Motor neuron (in vitro differentiated cells): ENCODE data around the gene TMEM218. TPM values are rescaled to one million over a fixed set of nuclear protein-coding genes. Genes with fewer than 3 reads are reported as not detected.
A peak's percentile ranks its signal among the peaks of the same experiment; 100 is the strongest.
"Not testable (repeated sequence)": the region's sequence is repeated elsewhere in the genome, so short reads cannot be mapped to it uniquely, and the experiment has no call there.

Experiments
- ATAC-seq, 8 experiments: fragments of 200-7000 bp; cut with Tn5 transposase; replicated peaks in 6 of 8; 2 replicates each; pipeline ENCODE4 v1.8.0; 2021; ENCODE audit warnings: mild to moderate bottlenecking in 8 of 8, moderate library complexity in 8 of 8
- H3K27ac ChIP-seq, 2 donors: fragments of 250-450 bp; sonication (Bioruptor Pico); 2 replicates each; pipeline ENCODE4 v1.9.0; 2021; ENCODE audit warnings: antibody characterized with exemption in 2 of 2, mild to moderate bottlenecking in 2 of 2, moderate library complexity in 1 of 2
- H3K4me1 ChIP-seq, 2 donors: fragments of 250-450 bp; sonication (Bioruptor Pico); replicated peaks in 1 of 2; 2 replicates each; pipeline ENCODE4 v1.6.1; 2021; ENCODE audit warnings: antibody characterized with exemption in 2 of 2, mild to moderate bottlenecking in 2 of 2, moderate library complexity in 1 of 2
- H3K4me3 ChIP-seq, 5 donors: fragments of 250-450 bp; sonication (Bioruptor Pico); 2 replicates each; pipeline ENCODE4 v1.9.0; 2021; ENCODE audit warnings: antibody characterized with exemption in 5 of 5, mild to moderate bottlenecking in 5 of 5, moderate library complexity in 4 of 5
- WGBS, 10 experiments: fragments of 450-650 bp; shearing (Covaris generic); methylation state at CpG; one replicate each; pipeline ENCODE4 v1.0.0; 2022; 5-methylcytosine and 5-hydroxymethylcytosine counted together
- in situ Hi-C, 9 experiments: fragments of 400-800 bp; cut with MboI; loops; one replicate each; pipeline ENCODE4 v1.15.0; 2021; ENCODE audit warnings: low sequenced_read_pairs in 9 of 9, low pct_unique_long_range_greater_than_20kb in 2 of 9; ENCODE audit not compliant: unreplicated experiment in 9 of 9
- total RNA-seq, 8 experiments: library from RNA; unstranded; fragments of 300-600 nt; gene quantifications; 2 replicates each; pipeline versions ENCODE4 v1.2.3 to v1.2.4, GENCODE V29; 2022

TMEM218 gene
- total RNA-seq, 8 experiments from 2014 or later: 13.8 to 31.4 (median 23.2) TPM

DNA sequence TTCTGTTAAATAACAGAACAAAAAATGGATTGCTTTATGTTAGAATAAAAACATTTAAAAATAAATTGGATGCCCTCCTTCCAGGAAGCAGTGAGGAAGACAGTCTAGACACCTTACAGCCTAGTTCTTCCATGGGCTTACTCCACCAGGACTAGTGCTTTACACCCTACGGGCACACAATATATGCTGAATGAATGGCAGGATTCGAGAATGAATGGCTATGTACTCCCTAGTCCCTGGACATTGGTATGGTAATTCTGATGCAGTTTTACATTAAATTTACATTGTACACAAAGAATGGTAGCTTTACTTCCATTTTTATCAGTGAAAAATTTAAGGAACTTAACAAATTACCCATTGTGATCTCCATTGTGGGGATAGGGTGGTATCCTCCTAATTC lies 16.7 kb downstream of the TMEM218 start:
- Histone ChIP-seq H3K27ac (no peak overlapping the region), H3K4me1 (peaks cover 12 to 15% of the 10 kb centered on the region in 2 donors), H3K4me3 (no peak overlapping the region)
- in situ Hi-C loops: loop anchor here in 3 of 9 experiments (10.0 to 25.0 kb wide), 3 partner anchors 243 to 260 kb away; no protein-coding TSS in a partner anchor
- ATAC-seq: peak in 1 of 8 experiments; percentile 30
- 33 to 100% (median 67%) methylated on average over 1 to 2 of the region's 2 CpGs; no CpG with 5 or more reads in 5 of the 10 experiments for WGBS, 10 experiments

- Histone ChIP-seq H3K4me1 (peaks cover 12 to 15% of the 10 kb centered on the region in 2 donors), H3K4me3 (no peak overlapping the region), H3K27ac (no peak overlapping the region)
- 37 to 100% (median 71%) methylated on average over 1 to 4 of the region's 4 CpGs; no CpG with 5 or more reads in 3 of the 10 experiments for WGBS, 10 experiments
- in situ Hi-C loops: loop anchor here in 3 of 9 experiments (10.0 to 25.0 kb wide), 3 partner anchors 244 to 261 kb away; no protein-coding TSS in a partner anchor
- no peak for ATAC-seq
Measured at GRCh38 chr11:125093502-125093901, 17.9 kb downstream of the TMEM218 start.

GRCh38 chr11:125092669-125093068 lies 18.8 kb downstream of the TMEM218 start:
- Histone ChIP-seq H3K4me1 (peaks cover 12 to 15% of the 10 kb centered on the region in 2 donors), H3K27ac (no peak overlapping the region), H3K4me3 (no peak overlapping the region)
- ATAC-seq: no peak
- 85 to 100% (median 98%) methylated on average over 1 to 6 of the region's 6 CpGs; no CpG with 5 or more reads in 5 of the 10 experiments for WGBS, 10 experiments
- in situ Hi-C loops: loop anchor here in 3 of 9 experiments (10.0 to 25.0 kb wide), 3 partner anchors 245 to 262 kb away; no protein-coding TSS in a partner anchor

DNA sequence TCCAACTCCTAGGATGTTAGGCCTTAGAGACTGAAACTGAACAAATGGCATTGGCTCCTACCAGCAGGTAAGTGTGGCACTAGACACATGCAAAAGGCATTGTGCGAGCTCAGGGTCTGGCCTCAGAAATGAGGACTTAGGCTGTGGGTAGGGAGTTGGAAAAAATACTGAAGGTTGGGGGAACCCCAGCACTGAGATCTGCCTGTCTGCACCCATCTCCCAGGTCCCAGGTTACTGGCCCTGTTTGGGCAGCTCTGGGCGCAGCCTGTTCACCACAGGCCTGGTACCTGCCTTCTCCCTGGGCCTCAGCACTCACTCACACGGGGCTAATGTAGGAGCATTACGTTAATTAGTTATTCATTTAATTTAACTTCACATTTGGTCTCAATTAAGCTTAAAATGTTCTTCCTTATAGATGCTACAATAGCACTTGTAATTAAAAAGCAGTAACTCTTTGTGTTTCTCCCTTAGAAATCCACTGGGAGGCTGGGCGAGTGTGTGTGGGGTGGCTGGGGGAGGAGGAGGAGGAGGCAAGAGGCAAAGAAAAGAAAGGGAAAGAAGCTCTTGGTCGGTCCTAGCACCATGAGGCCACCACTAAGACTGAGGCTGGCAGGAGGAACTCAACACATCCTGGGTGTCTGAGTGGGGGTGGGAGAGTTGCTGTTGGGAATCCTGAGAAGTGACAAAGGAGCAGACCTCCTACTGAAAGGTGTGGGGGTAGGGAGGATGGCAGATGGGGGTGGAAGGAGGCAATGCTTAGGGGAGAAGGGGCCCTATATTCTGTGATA lies 19.4 kb downstream of the TMEM218 start:
- Histone ChIP-seq H3K27ac (no peak overlapping the region), H3K4me3 (no peak overlapping the region), H3K4me1 (peaks cover 12 to 15% of the 10 kb centered on the region in 2 donors)
- ATAC-seq: peak in 4 of 8 experiments; percentile 4 to 22 (median 12)
- in situ Hi-C loops: loop anchor here in 3 of 9 experiments (10.0 to 25.0 kb wide), 3 partner anchors 245 to 263 kb away; no protein-coding TSS in a partner anchor
- WGBS, 10 experiments: 0 to 80% (median 65%) methylated on average over 1 to 4 of the region's 6 CpGs; no CpG with 5 or more reads in 4 of the 10 experiments

GRCh38 chr11:125091247-125091876 lies 20.1 kb downstream of the TMEM218 start:
- H3K27ac ChIP-seq: no peak overlapping the region

DNA sequence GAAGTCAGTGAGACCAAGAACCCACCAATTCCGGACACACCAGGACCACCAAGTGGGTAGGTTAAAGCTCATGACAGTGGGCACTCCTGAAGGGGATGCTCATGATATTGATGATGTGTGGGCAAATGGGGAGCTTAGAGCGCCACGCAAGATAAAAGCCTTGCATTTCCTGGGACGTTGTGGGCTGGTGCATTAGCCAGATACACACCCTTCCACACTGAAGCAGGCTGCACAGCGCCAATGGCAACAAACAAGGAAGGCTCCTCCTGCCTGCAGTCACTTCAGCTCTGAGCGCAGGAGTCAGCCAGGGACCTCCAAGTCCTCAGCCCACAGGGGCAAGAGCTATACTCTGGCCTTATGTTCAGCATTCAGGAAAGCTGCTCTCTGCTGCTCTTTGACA lies 20.6 kb downstream of the TMEM218 start:
- ATAC-seq: peak in 6 of 8 experiments; percentile 16 to 47 (median 44)

More at GRCh38 chr11:125091247-125091876, 20.1 kb downstream of the TMEM218 start:
- peaks cover 12 to 15% of the 10 kb centered on the region in 2 donors for H3K4me1 ChIP-seq
- in situ Hi-C loops: loop anchor here in 3 of 9 experiments (10.0 to 25.0 kb wide), 3 partner anchors 246 to 263 kb away; no protein-coding TSS in a partner anchor
- peak; percentile 93 to 97 (median 94) for ATAC-seq
- no peak overlapping the region for H3K4me3 ChIP-seq
- WGBS, 10 experiments: 40 to 100% (median 53%) methylated on average over 1 to 4 of the region's 5 CpGs; no CpG with 5 or more reads in 2 of the 10 experiments

GRCh38 chr11:125090151-125090550 lies 21.3 kb downstream of the TMEM218 start:
- not testable (repeated sequence) for H3K4me3 ChIP-seq, ATAC-seq, H3K27ac ChIP-seq
- in situ Hi-C loops: loop anchor here in 3 of 9 experiments (10.0 to 25.0 kb wide), 3 partner anchors 247 to 265 kb away; no protein-coding TSS in a partner anchor
- peaks cover 12 to 15% of the 10 kb centered on the region in 2 donors for H3K4me1 ChIP-seq
- 60 to 88% (median 88%) methylated on average over 1 to 6 of the region's 10 CpGs; no CpG with 5 or more reads in 7 of the 10 experiments for WGBS, 10 experiments

More for the DNA sequence above, 20.6 kb downstream of the TMEM218 start:
- peaks cover 12 to 15% of the 10 kb centered on the region in 2 donors for H3K4me1 ChIP-seq
- in situ Hi-C loops: loop anchor here in 3 of 9 experiments (10.0 to 25.0 kb wide), 3 partner anchors 246 to 264 kb away; no protein-coding TSS in a partner anchor
- no peak overlapping the region for H3K4me3 ChIP-seq
- 40 to 100% (median 80%) methylated on average over 1 to 2 of the region's 6 CpGs; no CpG with 5 or more reads in 5 of the 10 experiments for WGBS, 10 experiments
- no peak overlapping the region for H3K27ac ChIP-seq

DNA sequence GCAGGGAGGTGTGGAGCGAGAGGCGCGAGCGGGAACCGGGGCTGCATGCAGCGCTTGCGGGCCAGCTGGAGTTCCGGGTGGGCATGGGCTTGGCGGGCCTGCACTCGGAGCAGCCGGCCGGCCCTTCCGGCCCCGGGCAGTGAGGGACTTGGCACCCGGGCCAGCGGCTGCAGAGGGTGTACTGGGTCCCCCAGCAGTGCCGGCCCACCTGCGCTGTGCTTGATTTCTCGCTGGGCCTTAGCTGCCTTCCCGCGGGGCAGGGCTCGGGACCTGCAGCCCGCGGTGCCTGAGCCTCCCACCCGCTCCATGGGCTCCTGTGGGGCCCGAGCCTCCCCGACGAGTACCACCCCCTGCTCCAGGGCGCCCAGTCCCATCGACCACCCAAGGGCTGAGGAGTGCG lies 21.9 kb downstream of the TMEM218 start:
- ATAC-seq, H3K27ac ChIP-seq, H3K4me3 ChIP-seq: not testable (repeated sequence)
- H3K4me1 ChIP-seq: peaks cover 12 to 15% of the 10 kb centered on the region in 2 donors
- 80% methylated on average over 1 of the region's 31 CpGs; no CpG with 5 or more reads in 9 of the 10 experiments for WGBS, 10 experiments
- in situ Hi-C loops: loop anchor here in 1 of 9 experiments (25.0 kb wide), 1 partner anchor 248 kb away; no protein-coding TSS in a partner anchor

- in situ Hi-C loops: loop anchor here in 1 of 9 experiments (25.0 kb wide), 1 partner anchor 248 kb away; no protein-coding TSS in a partner anchor
- no peak for ATAC-seq
- Histone ChIP-seq H3K27ac (no peak overlapping the region), H3K4me3 (no peak overlapping the region), H3K4me1 (peaks cover 12 to 15% of the 10 kb centered on the region in 2 donors)
- 70 to 100% (median 89%) methylated on average over 2 to 12 of the region's 20 CpGs; no CpG with 5 or more reads in 5 of the 10 experiments for WGBS, 10 experiments
Measured at GRCh38 chr11:125088576-125089455, 22.6 kb downstream of the TMEM218 start.

- WGBS, 10 experiments: 57 to 100% (median 80%) methylated on average over 1 to 2 of the region's 2 CpGs; no CpG with 5 or more reads in 4 of the 10 experiments
Measured at GRCh38 chr11:125088123-125088522, 23.3 kb downstream of the TMEM218 start.

DNA sequence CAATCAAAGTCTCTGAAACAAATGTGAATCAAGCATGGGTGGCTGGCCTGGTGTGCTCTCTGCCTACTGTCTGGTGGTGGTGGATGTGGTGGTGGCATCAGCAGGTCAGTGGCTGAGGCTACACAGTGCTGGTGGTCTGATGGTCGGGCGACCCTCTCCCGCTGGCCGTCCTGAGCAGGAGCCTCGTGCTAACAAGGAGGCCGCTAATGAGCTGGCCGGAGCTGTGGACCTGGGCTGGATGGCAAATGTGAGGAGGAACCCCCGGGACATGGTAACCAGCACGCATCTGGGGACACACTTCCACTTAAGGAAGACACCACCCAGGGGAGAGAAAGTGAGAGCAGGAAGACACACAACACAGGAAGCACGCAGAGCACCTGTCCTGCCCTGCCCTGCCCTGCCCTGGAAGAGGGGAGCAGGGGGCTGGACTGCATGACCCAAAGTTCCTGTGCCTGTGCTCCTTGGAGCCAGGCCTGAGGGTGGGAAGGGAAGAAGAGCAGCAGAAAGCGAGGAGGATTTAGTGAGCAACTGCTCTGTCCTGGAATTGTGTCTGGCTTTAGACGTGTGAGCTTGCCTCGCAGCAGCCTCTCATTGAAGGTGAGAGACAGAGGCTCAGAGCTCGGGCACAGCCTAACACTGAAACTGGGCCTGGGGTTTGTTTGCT lies 24.7 kb downstream of the TMEM218 start:
- 33 to 96% (median 60%) methylated on average over 1 to 8 of the region's 14 CpGs; no CpG with 5 or more reads in 5 of the 10 experiments for WGBS, 10 experiments
- Histone ChIP-seq H3K4me3 (no peak overlapping the region), H3K4me1 (peaks cover 5 to 11% of the 10 kb centered on the region in 2 donors), H3K27ac (no peak overlapping the region)
- no peak for ATAC-seq
- in situ Hi-C loops: loop anchor here in 1 of 9 experiments (25.0 kb wide), 1 partner anchor 251 kb away; no protein-coding TSS in a partner anchor

More at GRCh38 chr11:125088123-125088522, 23.3 kb downstream of the TMEM218 start:
- H3K27ac ChIP-seq: no peak overlapping the region
- H3K4me3 ChIP-seq: no peak overlapping the region
- ATAC-seq: no peak
- peaks cover 12 to 16% of the 10 kb centered on the region in 2 donors for H3K4me1 ChIP-seq
- in situ Hi-C loops: loop anchor here in 1 of 9 experiments (25.0 kb wide), 1 partner anchor 249 kb away; no protein-coding TSS in a partner anchor
